HG03460 (cell line): Measurements from ENCODE around the gene CCNY.

Source experiments
- ATAC-seq: cut with Tn5 transposase; IDR thresholded peaks from one replicate; pipeline ENCODE4 v1.9.1; 2021; ENCODE audit not compliant: unreplicated experiment

Gene CCNY

DNA sequence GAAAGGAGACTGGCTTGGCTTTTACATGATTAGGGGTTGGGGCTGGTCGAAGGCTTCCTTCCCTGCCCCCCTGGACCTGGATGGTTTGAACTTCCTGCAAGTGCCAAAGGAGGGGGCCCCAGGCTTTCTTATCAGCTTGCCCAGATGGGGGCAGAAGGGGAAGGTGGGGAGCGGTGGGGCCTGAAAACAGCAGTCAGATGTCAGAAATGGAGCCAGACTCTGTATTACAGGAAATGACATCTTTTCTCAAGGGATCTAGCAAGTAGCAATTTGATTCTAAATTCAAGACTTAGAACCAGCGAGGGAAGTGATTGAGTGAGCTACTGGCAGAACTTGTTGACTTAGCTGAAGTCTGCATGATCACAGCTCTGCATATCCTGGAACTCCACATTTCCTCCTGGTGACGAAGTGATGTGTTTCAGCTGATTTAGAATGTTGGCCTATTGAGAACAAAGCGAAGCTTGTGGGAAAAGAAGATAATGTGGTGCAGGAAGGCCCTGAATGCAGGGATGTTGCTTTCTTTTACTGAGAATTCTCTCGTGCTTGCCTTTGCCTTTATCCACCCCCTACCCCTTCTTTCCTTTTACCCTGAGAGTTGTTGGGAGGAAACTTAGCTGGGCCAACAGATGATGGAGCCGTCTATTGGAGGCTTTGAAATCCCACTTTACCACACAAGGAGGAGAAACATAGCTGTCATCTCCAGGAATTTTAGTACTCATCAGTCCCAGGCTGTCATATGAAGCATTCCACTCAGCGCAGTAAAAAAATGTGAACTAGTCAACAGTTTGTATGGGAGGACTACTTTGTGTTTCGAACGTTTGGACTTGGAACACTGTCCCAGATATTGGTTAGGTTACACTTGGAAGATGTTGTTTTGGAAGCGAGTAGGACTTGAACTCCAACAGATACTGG, 43.2 kb downstream of the CCNY start:
- ATAC-seq: peak; percentile 80

DNA sequence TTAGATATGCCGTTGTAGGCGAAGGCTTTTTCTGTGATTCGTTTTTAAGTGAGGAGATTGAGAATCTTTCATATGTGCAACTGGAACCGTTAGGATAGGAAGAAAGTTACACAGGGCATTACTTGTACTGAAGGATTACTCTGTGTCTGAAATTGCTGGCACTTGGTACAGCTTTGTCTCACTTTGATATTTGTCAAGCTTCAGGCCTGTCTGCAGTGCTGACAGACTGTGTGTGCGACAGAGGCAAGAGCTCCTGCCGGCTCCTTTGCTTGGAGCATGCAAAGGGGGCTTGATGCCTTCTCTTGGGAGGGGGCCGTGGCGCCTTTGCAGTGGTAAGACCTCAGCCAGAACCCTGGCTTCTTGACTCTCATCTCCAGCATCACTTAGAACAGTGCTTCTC, 45.8 kb downstream of the CCNY start:
- no peak for ATAC-seq

DNA sequence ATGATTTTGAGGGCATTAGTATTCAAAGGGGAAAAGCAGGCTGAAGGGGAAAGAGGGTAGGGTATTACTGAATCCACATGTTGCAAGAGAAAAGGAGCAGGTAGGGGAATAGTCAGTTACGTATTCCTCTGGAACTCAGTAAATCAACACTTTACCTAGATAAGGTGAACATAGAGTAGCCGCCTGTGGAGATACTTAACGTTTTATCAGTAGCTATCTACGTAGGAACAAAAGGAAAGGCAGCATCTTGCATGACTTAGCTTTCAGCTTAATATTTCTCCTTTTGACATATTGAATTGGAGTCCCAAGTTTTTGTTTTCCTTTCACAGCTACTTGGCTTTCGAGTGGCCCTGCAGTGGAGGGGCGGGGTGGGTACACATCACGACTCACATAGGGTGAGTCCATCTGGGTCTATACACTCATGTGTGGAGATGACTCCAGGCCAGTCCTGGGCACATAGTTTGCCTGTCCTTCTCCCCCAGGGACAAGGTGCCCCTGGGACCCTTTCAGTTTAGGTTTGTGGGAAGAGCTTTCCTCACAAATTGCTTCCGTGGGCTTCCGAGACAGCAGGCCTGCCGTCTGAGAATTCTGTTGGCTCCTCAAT, 48.1 kb downstream of the CCNY start:
- no peak for ATAC-seq

DNA sequence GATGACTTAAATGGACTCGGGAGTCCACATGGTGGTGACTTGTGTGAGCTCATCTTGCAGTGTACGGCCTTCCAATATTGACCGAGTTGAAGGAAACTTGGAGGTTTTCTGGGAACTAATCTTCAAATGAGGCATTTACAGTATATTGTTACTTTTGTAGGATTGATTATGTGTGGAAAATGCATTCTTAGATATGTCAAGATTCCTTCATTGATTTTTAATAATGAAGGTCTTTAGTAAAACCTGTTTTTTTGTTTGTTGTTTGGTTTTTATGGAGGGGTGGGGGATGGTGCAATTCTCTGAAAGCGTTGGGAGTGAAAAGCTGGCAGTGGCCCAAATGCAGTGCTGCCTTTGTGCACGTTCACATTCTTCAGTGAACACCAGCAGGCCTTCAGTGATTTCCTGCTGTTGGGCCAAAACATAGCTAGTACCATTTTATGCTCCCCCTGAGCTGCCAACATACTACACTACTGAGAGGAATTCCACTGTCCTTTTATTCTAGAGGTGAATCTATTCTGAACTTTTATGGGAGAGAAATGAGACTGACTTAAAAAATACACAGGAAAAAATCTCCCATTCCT, 50.4 kb downstream of the CCNY start:
- no peak for ATAC-seq

DNA sequence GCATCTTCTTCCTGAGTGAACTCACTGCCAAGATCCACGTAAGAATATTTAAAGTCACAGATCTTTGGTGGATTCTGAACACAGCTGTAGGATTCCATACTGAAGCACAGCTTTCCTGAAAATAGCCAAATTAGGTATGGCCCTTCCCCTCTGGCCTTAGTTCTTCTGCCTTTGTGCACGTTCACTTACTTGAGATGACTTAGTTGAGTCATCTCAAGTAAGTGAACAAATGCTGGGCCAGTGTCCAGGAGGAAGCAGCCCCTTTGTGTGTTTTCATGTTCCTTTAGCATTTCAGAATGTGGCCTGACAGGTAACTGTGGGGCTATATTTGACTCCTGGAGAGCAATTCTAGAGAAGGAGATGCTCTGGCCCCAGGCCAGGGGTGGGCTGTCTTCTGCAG, 51.5 kb downstream of the CCNY start:
- ATAC-seq: peak; percentile 86

DNA sequence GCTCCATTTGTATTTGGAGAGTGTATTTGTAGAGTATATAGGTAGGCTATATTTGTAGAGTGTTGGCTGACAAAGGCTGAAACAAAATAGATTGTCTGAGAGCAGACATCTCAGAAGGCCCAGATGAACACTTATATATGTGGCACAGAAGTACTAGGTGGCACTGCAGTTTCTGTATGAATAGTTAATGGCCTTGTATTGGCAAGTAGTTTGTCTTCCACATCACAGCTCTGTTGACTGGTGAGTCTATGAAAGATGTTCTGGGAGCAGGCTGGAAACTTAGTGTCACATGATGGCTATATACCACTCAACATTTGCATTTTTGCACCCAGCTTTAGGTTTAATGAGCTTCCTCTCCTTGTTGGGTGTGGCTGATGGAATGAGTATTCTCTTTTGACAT, 51.9 kb downstream of the CCNY start:
- peak; percentile 46 for ATAC-seq

DNA sequence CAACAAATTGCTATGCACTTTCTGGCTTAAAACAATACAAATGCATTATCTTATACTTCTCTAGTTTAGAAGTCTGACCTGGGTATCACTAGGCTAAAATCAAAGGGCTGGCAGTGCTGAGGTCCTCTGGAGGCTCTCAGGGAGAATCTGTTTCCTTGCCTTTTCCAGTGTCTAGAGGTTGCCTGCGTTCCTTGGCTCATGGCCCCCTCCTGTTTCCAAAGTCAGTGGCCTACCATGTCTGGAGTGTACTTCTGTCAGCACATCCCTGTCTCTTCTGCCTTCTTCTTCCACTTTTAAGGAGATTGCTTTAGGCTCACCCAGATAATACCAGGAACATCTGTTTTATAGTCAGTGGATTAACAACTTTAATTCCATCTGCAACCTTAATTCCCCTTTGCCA, 52.4 kb downstream of the CCNY start:
- ATAC-seq: no peak

DNA sequence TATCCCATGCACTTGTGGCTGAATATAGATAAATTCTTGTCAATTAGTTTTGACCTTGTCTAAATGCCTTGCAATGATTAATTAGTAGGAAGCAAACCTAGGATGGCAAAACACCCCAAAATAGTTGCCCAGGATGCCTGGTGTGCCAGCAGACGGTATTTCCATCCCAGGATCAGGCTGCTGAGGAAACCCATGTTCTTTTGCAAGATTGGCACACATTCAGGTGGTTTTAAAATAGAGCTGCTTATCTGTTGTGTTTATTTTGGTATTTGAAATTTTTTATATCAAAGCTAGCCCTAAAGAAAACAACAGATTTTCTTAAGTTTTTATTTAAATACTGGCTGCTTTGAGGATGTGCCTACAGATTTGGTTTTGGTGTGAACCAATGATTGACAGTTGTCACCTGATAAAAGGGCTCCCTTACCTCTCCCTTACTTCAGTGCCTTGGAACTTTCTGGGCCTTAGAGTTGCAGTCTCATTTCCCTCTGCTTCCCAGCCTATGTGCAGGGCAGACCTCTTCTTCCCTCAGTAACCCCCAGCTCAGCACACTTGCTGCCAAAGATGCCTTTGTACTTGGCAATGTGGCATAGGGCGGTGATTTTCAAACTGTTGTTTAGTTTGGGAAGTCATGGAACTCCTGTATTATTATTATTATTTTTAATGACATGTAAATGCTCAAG, 54.0 kb downstream of the CCNY start:
- no peak for ATAC-seq

DNA sequence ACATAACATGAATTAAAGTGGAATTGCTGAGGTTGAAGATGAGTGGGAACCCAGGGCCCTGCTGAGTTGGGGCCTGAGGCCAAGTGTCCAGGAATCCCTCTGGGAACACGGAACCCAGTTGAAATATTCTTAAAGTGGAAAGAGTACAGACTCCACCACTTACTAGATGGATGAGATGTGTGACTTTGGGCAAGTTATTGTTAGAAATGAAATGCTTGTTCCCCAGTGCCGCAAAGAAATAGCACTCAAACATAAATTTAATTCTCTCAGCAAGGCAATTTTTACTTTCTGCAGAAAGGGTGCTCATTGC, 54.5 kb downstream of the CCNY start:
- ATAC-seq: no peak

DNA sequence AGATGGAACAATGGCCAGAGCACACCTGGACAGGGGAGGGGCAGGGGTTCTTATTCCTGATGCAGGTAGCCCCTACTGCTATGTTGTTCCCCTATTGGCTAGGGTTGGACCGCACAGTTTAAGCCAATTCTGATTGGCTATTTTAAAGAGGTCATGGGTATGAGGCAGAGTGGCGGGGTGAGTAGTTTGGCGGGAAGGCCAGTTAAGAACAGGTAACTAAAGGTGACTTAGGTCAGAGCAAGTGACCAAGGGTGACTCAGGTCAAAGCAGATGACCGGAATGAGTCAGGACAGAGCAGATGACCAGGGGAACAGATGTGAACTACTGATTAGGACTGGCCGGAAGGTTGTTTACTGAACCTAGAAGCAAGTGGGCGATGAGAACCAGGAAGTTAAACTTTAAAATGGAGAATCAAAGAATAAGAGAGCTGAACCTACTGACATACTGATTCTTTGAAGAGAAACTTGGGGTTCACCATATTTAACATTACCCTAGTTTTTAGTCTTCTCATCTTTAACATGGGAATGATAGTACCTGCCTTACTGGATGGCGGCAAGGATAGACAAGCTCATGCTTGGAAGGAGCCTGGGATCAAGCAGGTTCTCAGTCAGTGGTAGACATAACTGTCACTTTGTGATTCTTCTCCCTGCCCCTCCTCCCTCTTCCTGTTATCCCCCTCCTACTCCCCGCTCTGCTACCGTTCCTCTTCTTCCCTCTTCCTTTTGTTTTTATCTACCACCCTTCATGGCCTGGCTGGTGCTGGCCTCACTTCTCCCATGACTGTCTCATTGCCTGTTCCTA, 55.0 kb downstream of the CCNY start:
- ATAC-seq: no peak

DNA sequence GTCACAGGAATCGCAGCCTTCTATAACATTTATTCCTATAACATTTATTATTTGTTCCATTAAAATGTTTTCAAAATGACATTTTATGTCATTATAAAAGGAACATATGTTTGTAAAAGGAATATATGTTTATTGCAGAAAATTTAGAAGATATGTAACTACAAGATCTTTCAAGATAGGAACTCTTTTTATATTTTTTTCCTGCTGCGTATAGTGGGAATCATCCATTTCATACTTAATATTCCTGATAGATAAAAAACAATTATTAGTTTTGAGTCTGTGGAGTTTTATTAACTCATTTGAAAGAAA, 55.6 kb downstream of the CCNY start:
- ATAC-seq: no peak

DNA sequence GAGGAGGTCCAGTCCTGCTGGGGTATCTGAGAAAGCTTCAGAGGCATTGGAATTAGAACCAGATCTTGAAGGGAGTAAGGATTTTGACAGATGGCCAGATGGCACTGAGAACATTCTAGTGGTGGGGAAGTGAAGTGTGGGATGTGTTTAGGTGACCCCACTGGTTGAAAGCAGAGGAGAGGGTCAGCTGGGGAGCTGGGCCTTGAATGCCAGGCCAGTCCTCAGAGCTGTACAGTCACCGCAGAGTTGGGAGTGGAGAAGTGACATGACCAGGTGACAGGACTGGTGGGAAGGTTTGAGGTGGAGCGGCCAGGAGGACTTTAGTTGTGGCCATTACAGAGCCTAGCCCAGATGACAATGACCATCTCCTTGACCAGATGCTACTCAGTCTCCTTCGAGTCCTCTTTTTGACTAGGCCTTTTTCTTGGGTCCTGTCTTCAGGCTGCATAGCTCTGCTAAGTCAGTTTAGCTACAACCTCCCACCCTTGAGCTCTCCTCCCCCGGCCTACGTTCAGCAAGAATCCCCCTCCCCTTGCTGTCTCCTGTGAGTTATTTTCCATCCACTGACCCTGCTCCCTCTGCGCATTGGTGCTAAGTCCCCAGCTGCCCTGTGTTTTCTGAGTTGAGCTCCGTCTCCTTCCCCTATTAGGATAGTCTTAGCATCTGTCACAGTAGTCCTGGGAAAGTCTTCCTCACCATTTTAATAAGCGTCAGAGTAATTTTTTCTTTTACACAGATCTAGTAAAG, 56.3 kb downstream of the CCNY start:
- no peak for ATAC-seq

DNA sequence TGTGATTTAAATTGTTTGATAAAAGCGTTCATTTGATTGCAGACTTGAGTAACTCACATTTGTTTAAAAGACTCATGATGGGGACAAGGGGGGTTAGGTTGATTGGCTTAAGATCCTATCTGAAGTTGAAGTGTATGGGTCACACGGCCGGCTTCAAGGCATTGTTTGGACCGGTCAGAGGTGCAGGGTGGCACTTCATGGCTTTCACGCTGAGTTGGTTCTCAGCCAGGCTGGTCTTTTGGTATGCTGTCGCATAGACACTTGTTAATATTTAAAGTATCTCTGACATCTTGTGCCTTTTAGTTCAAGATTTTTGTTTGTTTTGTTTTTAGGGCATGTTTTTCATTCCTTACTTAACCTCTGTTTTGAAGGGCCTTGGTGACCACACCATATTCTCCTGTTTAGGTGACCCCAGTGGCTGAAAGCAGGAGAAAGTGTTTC, 58.1 kb downstream of the CCNY start:
- ATAC-seq: no peak

DNA sequence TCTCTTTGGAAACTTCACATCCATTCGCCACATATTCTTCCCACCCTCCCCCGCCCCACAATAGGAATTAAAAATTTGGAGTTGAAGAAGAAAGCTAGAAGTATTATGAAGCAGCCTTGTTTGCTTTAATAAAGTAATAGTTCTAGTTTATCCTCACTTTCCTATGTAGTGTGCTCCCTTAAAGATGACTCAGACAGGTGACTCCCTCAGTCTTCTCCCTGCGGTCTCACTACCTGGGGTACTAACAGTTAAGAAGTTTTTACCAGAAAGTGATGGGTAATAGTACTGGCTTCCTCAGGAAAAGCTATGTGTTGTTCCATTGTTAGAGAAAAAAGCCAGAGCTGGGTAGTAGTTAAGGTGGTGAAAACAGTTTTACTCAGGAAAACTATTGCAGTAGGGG, 58.6 kb downstream of the CCNY start:
- no peak for ATAC-seq

DNA sequence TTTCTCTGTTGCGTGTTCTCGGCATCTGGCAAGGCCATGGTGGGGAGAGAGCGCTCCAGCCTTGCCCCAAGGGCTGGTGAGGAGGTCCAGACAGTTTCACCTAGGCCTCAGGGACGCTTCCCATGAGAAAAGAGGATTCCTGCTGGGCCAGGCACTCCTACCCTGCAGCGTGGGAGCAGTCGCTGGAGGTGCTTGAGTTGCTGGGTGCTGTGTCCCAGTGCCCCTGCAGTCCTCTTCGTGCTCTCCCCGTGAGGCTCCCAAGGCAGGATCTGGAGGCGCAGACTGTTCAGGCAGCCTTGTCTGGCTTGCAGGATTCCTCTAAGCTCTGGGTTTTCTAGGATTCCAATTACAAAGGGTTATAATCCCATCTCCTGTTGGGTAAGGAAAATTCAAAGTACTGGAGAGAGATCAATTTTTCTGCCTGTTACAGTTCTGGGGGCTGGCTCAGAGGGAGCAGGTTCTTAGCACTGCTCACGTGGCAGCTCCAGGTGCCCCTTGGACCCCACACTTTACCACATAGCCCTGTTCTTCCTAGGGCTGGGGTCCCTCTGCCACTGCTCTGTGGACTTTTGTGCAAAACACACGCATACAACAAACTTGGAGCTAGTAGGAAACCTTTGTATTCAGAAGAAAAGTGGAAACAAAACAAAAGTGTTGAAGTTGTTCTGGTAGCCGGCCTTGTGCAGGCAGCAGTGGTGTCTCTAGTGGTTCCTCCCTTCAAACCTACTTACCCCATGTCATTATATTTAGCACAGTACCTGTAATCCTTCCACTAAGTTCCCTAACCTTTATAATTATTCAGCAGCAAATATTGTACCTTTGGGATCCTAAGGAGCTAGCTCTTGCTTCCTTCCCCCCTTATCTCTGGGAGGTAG, 60.5 kb downstream of the CCNY start:
- ATAC-seq: no peak

DNA sequence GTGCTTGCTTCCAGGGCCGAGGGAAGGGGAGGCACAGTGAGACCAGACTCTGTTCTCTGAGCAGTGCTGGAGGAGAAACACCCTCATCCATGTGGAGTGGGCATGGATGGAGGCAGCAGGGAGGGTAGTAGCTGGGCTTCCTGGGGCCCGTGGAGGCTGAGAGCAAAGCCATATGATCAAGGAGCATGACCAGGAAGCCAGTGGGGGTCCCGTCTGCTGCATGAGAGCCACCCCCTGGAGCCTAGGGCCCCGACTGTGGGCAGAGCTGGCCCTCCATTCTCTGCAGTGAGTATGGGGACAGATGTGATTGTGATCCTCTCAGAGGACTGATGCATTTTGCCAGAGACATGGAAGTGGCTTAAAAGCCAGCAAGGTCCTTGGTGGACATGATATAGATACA, 61.6 kb downstream of the CCNY start:
- ATAC-seq: no peak

DNA sequence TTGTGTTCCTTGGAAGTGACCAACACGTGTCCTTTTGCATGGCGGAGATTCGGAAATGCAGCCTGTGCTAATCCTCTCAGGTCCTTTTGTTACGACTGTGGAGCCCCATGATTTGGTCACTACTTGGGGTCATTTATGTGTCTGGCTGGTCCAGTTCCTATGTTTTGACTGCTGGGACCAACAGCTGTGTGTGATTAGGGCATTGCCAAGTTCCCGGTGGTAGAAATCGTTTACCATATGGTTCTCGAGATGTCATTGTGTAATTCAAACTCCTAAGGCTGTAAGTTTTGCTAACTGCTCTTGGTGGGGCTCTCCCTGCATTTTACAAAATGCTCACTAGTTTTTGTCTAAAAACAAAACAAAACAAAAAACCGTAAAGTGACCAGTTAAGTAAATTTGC, 62.0 kb downstream of the CCNY start:
- ATAC-seq: no peak

DNA sequence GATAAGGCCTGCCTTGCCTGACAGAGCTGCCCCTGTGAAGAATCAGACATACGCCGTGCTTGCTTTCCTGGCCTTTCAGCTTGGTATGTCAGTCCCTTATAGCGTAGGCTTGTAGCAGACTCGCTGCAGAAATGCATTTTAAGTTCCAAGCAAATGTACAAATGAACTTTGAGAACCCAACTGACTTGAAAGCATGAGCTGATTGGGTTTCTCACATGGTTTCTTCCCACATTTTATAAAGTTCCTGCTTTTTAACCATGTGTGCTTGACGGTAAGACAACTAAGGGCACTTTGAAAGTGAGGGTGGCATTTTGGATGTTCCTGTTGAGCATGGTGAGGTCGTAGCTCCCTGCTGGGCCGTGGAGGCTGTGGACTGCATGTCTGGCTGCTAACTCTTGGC, 62.6 kb downstream of the CCNY start:
- ATAC-seq: no peak

DNA sequence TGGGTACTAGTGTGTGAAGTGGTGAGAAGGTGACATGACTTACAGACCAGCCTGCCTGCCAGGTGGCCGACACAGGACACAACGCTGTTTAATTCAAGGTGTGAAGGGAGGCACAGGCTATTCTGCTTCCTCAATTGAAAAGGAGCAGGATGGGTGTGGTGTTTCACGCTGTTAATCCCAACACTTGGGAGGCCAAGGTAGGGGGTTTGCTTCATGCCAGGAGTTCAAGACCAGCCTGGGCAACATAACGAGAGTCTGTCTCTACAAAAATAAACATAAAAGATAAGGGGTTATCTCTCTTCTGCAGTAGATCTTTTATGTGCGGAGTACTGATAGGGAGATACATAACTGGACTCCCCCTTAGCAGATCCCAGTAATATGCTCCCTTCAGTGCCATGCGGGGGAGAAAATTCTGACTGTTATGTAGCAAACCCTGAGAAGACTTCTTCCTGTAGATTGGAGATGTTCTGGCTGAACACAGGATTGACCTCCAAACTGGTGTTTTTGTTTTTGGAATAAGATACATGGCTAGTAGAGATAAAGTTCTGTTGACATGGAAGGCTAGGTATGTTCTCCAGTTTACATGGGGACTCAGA, 63.2 kb downstream of the CCNY start:
- ATAC-seq: no peak
